CD4-positive, alpha-beta T cell (primary cell): ENCODE results near the gene TMEFF1. TPM values are rescaled to one million over a fixed set of nuclear protein-coding genes. Genes with fewer than 3 reads are reported as not detected.

Experiments used
- ATAC-seq: fragments of 200-7000 bp; cut with Tn5 transposase; one replicate; pipeline ENCODE4 v1.10.0; 2022; ENCODE audit warnings: mild to moderate bottlenecking; ENCODE audit not compliant: poor library complexity
- CTCF ChIA-PET: fragments of 350-600 bp; sonication (Branson Sonifier 250); formaldehyde crosslinking; loops from one replicate; lab custom pipeline; 2021; ENCODE audit warnings: antibody characterized with exemption, inconsistent platforms; lab: Charles Lee
- POLR2A ChIA-PET: fragments of 350-600 bp; sonication (Branson Sonifier 250); formaldehyde crosslinking; loops from one replicate; lab custom pipeline; 2021; ENCODE audit warnings: antibody characterized with exemption, inconsistent platforms; lab: Charles Lee
- DNase-seq, 14 experiments: peaks; one replicate each; pipeline ENCODE4 v3.0.0-alpha.2; 2013 to 2020; ENCODE audit warnings: mixed read lengths in 2 of 14
- H3K27ac ChIP-seq, 2 donors: one replicate each; pipeline versions ENCODE4 v1.5.1 to v1.7.0; 2013; ENCODE audit warnings: low read length in 2 of 2, low read depth in 1 of 2, mild to moderate bottlenecking in 1 of 2
- H3K27me3 ChIP-seq, 2 experiments: 1 replicate in 1 of 2; 2 replicates in 1 of 2; pipeline versions ENCODE4 v1.6.1 to v1.7.0; 2013; ENCODE audit warnings: low read length in 2 of 2, control low read depth in 1 of 2, mild to moderate bottlenecking in 1 of 2, moderate library complexity in 1 of 2; ENCODE audit not compliant: insufficient read depth in 2 of 2, control insufficient read depth in 1 of 2
- H3K36me3 ChIP-seq: one replicate; pipeline ENCODE4 v1.6.1; 2013; ENCODE audit warnings: low read length, control low read depth; ENCODE audit not compliant: insufficient read depth
- H3K4me1 ChIP-seq: one replicate; pipeline ENCODE4 v1.6.1; 2013; ENCODE audit warnings: low read length, control low read depth; ENCODE audit not compliant: insufficient read depth
- H3K4me3 ChIP-seq: one replicate; pipeline ENCODE4 v1.5.1; 2013; ENCODE audit warnings: mild to moderate bottlenecking, low read length, moderate library complexity
- H3K9me3 ChIP-seq, 2 experiments: 1 replicate in 1 of 2; 2 replicates in 1 of 2; pipeline versions ENCODE4 v1.6.1 to v1.7.0; 2013; ENCODE audit warnings: low read length in 2 of 2, mild to moderate bottlenecking in 2 of 2, control low read depth in 1 of 2, moderate library complexity in 1 of 2; ENCODE audit not compliant: control insufficient read depth in 1 of 2, insufficient read depth in 1 of 2
- H3K27ac Mint-ChIP-seq: one replicate; pipeline ENCODE4 v1.8.0; 2020; ENCODE audit warnings: mixed read lengths
- H3K27me3 Mint-ChIP-seq: one replicate; pipeline ENCODE4 v1.8.0; 2021; ENCODE audit warnings: mixed read lengths
- H3K36me3 Mint-ChIP-seq: one replicate; pipeline ENCODE4 v1.8.0; 2021; ENCODE audit warnings: low read depth, mixed read lengths
- H3K4me1 Mint-ChIP-seq: one replicate; pipeline ENCODE4 v1.8.0; 2021; ENCODE audit warnings: low read depth, mixed read lengths
- H3K4me3 Mint-ChIP-seq: one replicate; pipeline ENCODE4 v1.8.0; 2020; ENCODE audit warnings: mild to moderate bottlenecking, mixed read lengths
- H3K9me3 Mint-ChIP-seq: one replicate; pipeline ENCODE4 v1.8.0; 2020; ENCODE audit warnings: mixed read lengths
- CTCF ChIP-seq: fragments of 200-600 bp; IDR thresholded peaks from one replicate; pipeline ENCODE4 v1.8.0; 2022; ENCODE audit warnings: antibody characterized with exemption, mild to moderate bottlenecking
- intact Hi-C, 2 experiments: fragments of 100-400 bp; cut with DNase I in 1 of 2; cut with micrococcal nuclease in 1 of 2; formaldehyde crosslinking; loops; one replicate each; pipeline versions ENCODE4 v1.15.1 to v1.9.0; 2023 to 2025; cut with DNase I, micrococcal nuclease
- total RNA-seq, 174 experiments: library from RNA in 2 of 174; stranded (reverse) in 2 of 174; gene quantifications; one replicate each; pipeline ENCODE4 v1.2.3 and lab custom pipeline; 2021 to 2026

TMEFF1 gene
- total RNA-seq, 2 experiments from 2014 or later, result not detected

GRCh38 chr9:100466171-100466828 is 6.6 kb upstream of the TMEFF1 start:
- ChIA-PET POLR2A (no interaction called here), CTCF (interaction anchor here (1.3 kb wide), 1 partner anchor 11 kb away, joined by 3 read pairs; no protein-coding TSS in a partner anchor)
- H3K27ac Mint-ChIP-seq, result no peak overlapping the region
- H3K4me3 ChIP-seq, result no peak overlapping the region
- H3K27me3 Mint-ChIP-seq, result peaks cover 5% of the 10 kb centered on the region
- no peak overlapping the region for H3K27ac ChIP-seq
- H3K9me3 Mint-ChIP-seq, result no peaks in the 10 kb centered on the region
- H3K4me1 Mint-ChIP-seq, result no peaks in the 10 kb centered on the region
- H3K36me3 ChIP-seq, result no peaks in the 10 kb centered on the region
- H3K36me3 Mint-ChIP-seq, result no peaks in the 10 kb centered on the region
- no peaks in the 10 kb centered on the region for H3K9me3 ChIP-seq
- no peak overlapping the region for H3K4me3 Mint-ChIP-seq
- peaks cover 0 to 8% of the 10 kb centered on the region in 2 experiments for H3K27me3 ChIP-seq
- H3K4me1 ChIP-seq, result no peaks in the 10 kb centered on the region
- no peak for DNase-seq
- TF ChIP-seq CTCF, result no peak
- intact Hi-C loops, result no loop called here
- no peak for ATAC-seq

GRCh38 chr9:100466829-100467221 is 6.1 kb upstream of the TMEFF1 start:
- intact Hi-C loops, result no loop called here
- DNase-seq (no peak), ATAC-seq (no peak)
- Mint-ChIP-seq H3K4me1 (no peaks in the 10 kb centered on the region), H3K9me3 (no peaks in the 10 kb centered on the region), H3K27me3 (peaks cover 11% of the 10 kb centered on the region), H3K4me3 (no peak overlapping the region), H3K27ac (no peak overlapping the region), H3K36me3 (no peaks in the 10 kb centered on the region)
- H3K4me3 ChIP-seq, result no peak overlapping the region
- CTCF ChIA-PET, result interaction anchor here (1.3 kb wide), 1 partner anchor 11 kb away, joined by 3 read pairs; no protein-coding TSS in a partner anchor
- no peaks in the 10 kb centered on the region for H3K9me3 ChIP-seq
- H3K4me1 ChIP-seq, result no peaks in the 10 kb centered on the region
- POLR2A ChIA-PET, result no interaction called here
- H3K27me3 ChIP-seq, result peaks cover 0 to 8% of the 10 kb centered on the region in 2 experiments
- no peaks in the 10 kb centered on the region for H3K36me3 ChIP-seq
- no peak overlapping the region for H3K27ac ChIP-seq
- TF ChIP-seq CTCF, result no peak

DNA sequence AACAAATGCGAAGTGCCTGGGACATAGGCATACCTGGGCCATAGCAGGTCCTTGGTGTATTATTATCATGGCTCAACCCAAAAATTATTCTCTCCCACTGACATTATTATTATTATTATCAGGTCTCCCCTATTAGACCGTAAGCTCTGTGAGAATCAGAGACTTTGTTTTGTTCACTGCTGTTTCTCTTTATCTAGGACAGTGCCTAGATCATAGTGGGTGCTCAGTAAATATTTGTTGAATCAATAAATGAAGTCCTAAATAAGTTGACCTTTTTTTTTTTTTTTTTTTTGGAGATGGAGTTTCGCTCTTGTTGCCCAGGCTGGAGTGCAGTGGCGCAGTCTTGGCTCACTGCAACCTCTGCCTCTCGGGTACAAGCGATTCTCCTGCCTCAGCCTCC is 4.9 kb upstream of the TMEFF1 start:
- Mint-ChIP-seq H3K4me1 (no peaks in the 10 kb centered on the region), H3K27ac (no peak overlapping the region), H3K9me3 (no peaks in the 10 kb centered on the region), H3K27me3 (peaks cover 20% of the 10 kb centered on the region), H3K36me3 (no peaks in the 10 kb centered on the region), H3K4me3 (no peak overlapping the region)
- ATAC-seq, result no peak
- H3K4me3 ChIP-seq, result no peak overlapping the region
- no peak for TF ChIP-seq CTCF
- intact Hi-C loops, result no loop called here
- no peak for DNase-seq
- no peaks in the 10 kb centered on the region for H3K4me1 ChIP-seq
- CTCF ChIA-PET, result no interaction called here
- peaks cover 8 to 13% of the 10 kb centered on the region in 2 experiments for H3K27me3 ChIP-seq
- no peaks in the 10 kb centered on the region for H3K36me3 ChIP-seq
- H3K27ac ChIP-seq, result no peak overlapping the region
- no peaks in the 10 kb centered on the region for H3K9me3 ChIP-seq
- POLR2A ChIA-PET, result no interaction called here
